Natural killer cell (primary cell): ENCODE results near the gene DUSP2. TPM values are rescaled to one million over a fixed set of nuclear protein-coding genes. Genes with fewer than 3 reads are reported as not detected.

Experiments used
- ATAC-seq, 3 donors: fragments of 150-1000 bp in 2 of 3; fragments of 200-7000 bp in 1 of 3; cut with Tn5 transposase; 1 replicate in 1 of 3; 2 replicates in 2 of 3; pipeline ENCODE4 v1.10.0; 2021; ENCODE audit warnings: mild to moderate bottlenecking in 2 of 3, moderate library complexity in 2 of 3
- DNase-seq, 2 donors: peaks; one replicate each; pipeline versions ENCODE4 v3.0.0 to v3.0.0-alpha.2; 2013 to 2021; ENCODE audit warnings: mixed read lengths in 1 of 2
- H3K27ac ChIP-seq: one replicate; pipeline ENCODE4 v1.5.1; 2013; ENCODE audit warnings: mild to moderate bottlenecking, low read length
- H3K27me3 ChIP-seq: one replicate; pipeline ENCODE4 v1.6.1; 2013; ENCODE audit warnings: low read length; ENCODE audit not compliant: control insufficient read depth, insufficient read depth
- H3K36me3 ChIP-seq: one replicate; pipeline ENCODE4 v1.6.1; 2013; ENCODE audit warnings: low read length; ENCODE audit not compliant: control insufficient read depth, insufficient read depth
- H3K4me1 ChIP-seq: one replicate; pipeline ENCODE4 v1.6.1; 2013; ENCODE audit warnings: low read length; ENCODE audit not compliant: control insufficient read depth, insufficient read depth
- H3K4me3 ChIP-seq: one replicate; pipeline ENCODE4 v1.5.1; 2013; ENCODE audit warnings: low read length
- H3K9me3 ChIP-seq: one replicate; pipeline ENCODE4 v1.6.1; 2013; ENCODE audit warnings: low read length; ENCODE audit not compliant: control insufficient read depth, insufficient read depth
- H3K27ac Mint-ChIP-seq, 2 donors: one replicate each; pipeline ENCODE4 v1.8.0; 2022; ENCODE audit warnings: mild to moderate bottlenecking in 2 of 2, mixed read lengths in 2 of 2, moderate library complexity in 1 of 2
- H3K27me3 Mint-ChIP-seq, 2 donors: one replicate each; pipeline ENCODE4 v1.8.0; 2022; ENCODE audit warnings: low read depth in 2 of 2, mixed read lengths in 2 of 2
- H3K36me3 Mint-ChIP-seq: one replicate; pipeline ENCODE4 v1.8.0; 2022; ENCODE audit warnings: mixed read lengths
- H3K4me1 Mint-ChIP-seq, 2 donors: one replicate each; pipeline ENCODE4 v1.8.0; 2022; ENCODE audit warnings: mixed read lengths in 2 of 2
- H3K4me3 Mint-ChIP-seq: one replicate; pipeline ENCODE4 v1.8.0; 2022; ENCODE audit warnings: mild to moderate bottlenecking, moderate library complexity, mixed read lengths
- H3K9me3 Mint-ChIP-seq, 2 donors: one replicate each; pipeline ENCODE4 v1.8.0; 2022; ENCODE audit warnings: mixed read lengths in 2 of 2
- CTCF ChIP-seq: fragments of 200-600 bp; IDR thresholded peaks from one replicate; pipeline ENCODE4 v1.8.0; 2022; ENCODE audit warnings: antibody characterized with exemption
- WGBS: methylation state at CpG from one replicate; pipeline ENCODE4 v1.1.7; 2013; ENCODE audit warnings: missing lambda C conversion rate; ENCODE audit not compliant: insufficient coverage; 5-methylcytosine and 5-hydroxymethylcytosine counted together
- intact Hi-C: fragments of 100-400 bp; cut with micrococcal nuclease; formaldehyde crosslinking; loops from one replicate; pipeline ENCODE4 v1.14.2; 2022
- total RNA-seq, 4 donors: library from RNA; stranded (reverse); fragments of 120-200 nt in 1 of 4; gene quantifications; one replicate each; pipeline versions ENCODE4 v1.2.3 to v1.2.4, GENCODE V29; 2013 to 2022

The DUSP2 gene
- total RNA-seq, 3 donors from 2014 or later (not counting 1 experiment from before 2014, with no cell fraction given) = 300 to 564 (median 432) TPM

GRCh38 chr2:96095116-96095636, 50.1 kb downstream of the DUSP2 start:
- Histone ChIP-seq H3K9me3 (no peaks in the 10 kb centered on the region), H3K27me3 (no peaks in the 10 kb centered on the region), H3K27ac (no peak overlapping the region), H3K4me1 (no peaks in the 10 kb centered on the region), H3K36me3 (no peaks in the 10 kb centered on the region), H3K4me3 (no peak overlapping the region)
- 91% methylated on average over 7 of the region's 7 CpGs for WGBS
- Mint-ChIP-seq H3K27ac (no peak overlapping the region), H3K27me3 (no peaks in the 10 kb centered on the region), H3K4me1 (no peaks in the 10 kb centered on the region), H3K4me3 (no peak overlapping the region), H3K36me3 (no peaks in the 10 kb centered on the region), H3K9me3 (no peaks in the 10 kb centered on the region)
- no peak for TF ChIP-seq CTCF
- ATAC-seq (no peak), DNase-seq (no peak)
- intact Hi-C loops = no loop called here

- ATAC-seq (no peak), DNase-seq (no peak)
- Mint-ChIP-seq H3K4me3 (no peak overlapping the region), H3K27me3 (no peaks in the 10 kb centered on the region), H3K9me3 (no peaks in the 10 kb centered on the region), H3K36me3 (no peaks in the 10 kb centered on the region), H3K4me1 (no peaks in the 10 kb centered on the region), H3K27ac (no peak overlapping the region)
- Histone ChIP-seq H3K4me1 (no peaks in the 10 kb centered on the region), H3K4me3 (no peak overlapping the region), H3K27ac (no peak overlapping the region), H3K9me3 (no peaks in the 10 kb centered on the region), H3K36me3 (no peaks in the 10 kb centered on the region), H3K27me3 (no peaks in the 10 kb centered on the region)
- 93% methylated on average over 4 of the region's 4 CpGs for WGBS
- TF ChIP-seq CTCF = no peak
- intact Hi-C loops = no loop called here
Measured at GRCh38 chr2:96093528-96093927, 51.7 kb downstream of the DUSP2 start.

Other genes with a start within 250 kb of the DUSP2 start
- 10 to 100 TPM; 84.5 to 91.5 (median 85.4) TPM for gene ANKRD36C, start 153.6 kb downstream of the DUSP2 start, total RNA-seq
- 1 to 10 TPM; 2.3 to 6.0 (median 3.8) TPM for gene GPAT2, start 110.5 kb downstream of the DUSP2 start, total RNA-seq
- 1 to 10 TPM in 1 of 3 donors, under 1 TPM in 2; 0.18 to 1.3 (median 0.38) TPM for gene ADRA2B, start 28.9 kb downstream of the DUSP2 start, total RNA-seq
- 10 to 100 TPM in 1 of 3 donors, 1 to 10 TPM in 2; 5.5 to 11.3 (median 8.8) TPM for gene ASTL, start 6.9 kb downstream of the DUSP2 start, total RNA-seq
- gene STARD7, start 63.4 kb upstream of the DUSP2 start, total RNA-seq = 100 to 1,000 TPM in 1 of 3 donors, 10 to 100 TPM in 2; 62.6 to 106 (median 86.1) TPM
- gene TMEM127, start 120.6 kb upstream of the DUSP2 start, total RNA-seq = 10 to 100 TPM; 49.8 to 59.3 (median 54.5) TPM
- gene CIAO1, start 120.8 kb upstream of the DUSP2 start, total RNA-seq = 100 to 1,000 TPM in 2 of 3 donors, 10 to 100 TPM in 1; 74.9 to 109 (median 106) TPM
- gene SNRNP200, start 160.1 kb upstream of the DUSP2 start, total RNA-seq = 100 to 1,000 TPM; 207 to 236 (median 228) TPM
- 10 to 100 TPM; 14.1 to 28.7 (median 20.5) TPM for gene ITPRIPL1, start 179.9 kb upstream of the DUSP2 start, total RNA-seq
- 1 to 10 TPM; 2.1 to 2.9 (median 2.7) TPM for gene NCAPH, start 190.3 kb upstream of the DUSP2 start, total RNA-seq